Panc1 (cell line): Measurements from ENCODE around the gene OR2T3.
"Not testable (repeated sequence)": the region's sequence is repeated elsewhere in the genome, so short reads cannot be mapped to it uniquely, and the experiment has no call there.

Experiments used
- CTCF ChIP-seq: fragments of 450-650 bp; IDR thresholded peaks from 2 replicates; pipeline ENCODE4 v1.5.1; 2017; ENCODE audit warnings: mild to moderate bottlenecking
- POLR2AphosphoS5 ChIP-seq: IDR thresholded peaks from 2 replicates; pipeline ENCODE4 v1.6.1; 2012; ENCODE audit warnings: mild to moderate bottlenecking, low read depth, low read length, moderate library complexity
- REST ChIP-seq, 2 experiments: IDR thresholded peaks; 2 replicates each; pipeline ENCODE4 v1.6.1; 2011 to 2012; ENCODE audit warnings: low read depth in 2 of 2, control low read depth in 1 of 2, low read length in 1 of 2, mild to moderate bottlenecking in 1 of 2, moderate library complexity in 1 of 2; ENCODE audit not compliant: insufficient read depth in 1 of 2
- TCF7L2 ChIP-seq: IDR thresholded peaks from 2 replicates; pipeline ENCODE4 v1.6.1; 2011; ENCODE audit warnings: mild to moderate bottlenecking, low read depth, low read length, inconsistent platforms

- not testable (repeated sequence) for TF ChIP-seq POLR2AphosphoS5; CTCF; REST (IDR thresholded peaks at IDR 0.05; ENCODE audit: insufficient read depth in 1 of 2, low read depth in 2 of 2, low read length in 1 of 2); TCF7L2
These were observed 15.1 kb downstream of the OR2T3 start, which contains the start of gene OR2T5 for GRCh38 chr1:248488289-248488688.
